ENCODE data around the gene PRDM15. TPM values are rescaled to one million over a fixed set of nuclear protein-coding genes. Genes with fewer than 3 reads are reported as not detected.
A peak's percentile ranks its signal among the peaks of the same experiment; 100 is the strongest.

Gene PRDM15
- total and polyA plus RNA-seq, 8 donors, result 6.2 to 10.0 (median 7.3) TPM

DNA sequence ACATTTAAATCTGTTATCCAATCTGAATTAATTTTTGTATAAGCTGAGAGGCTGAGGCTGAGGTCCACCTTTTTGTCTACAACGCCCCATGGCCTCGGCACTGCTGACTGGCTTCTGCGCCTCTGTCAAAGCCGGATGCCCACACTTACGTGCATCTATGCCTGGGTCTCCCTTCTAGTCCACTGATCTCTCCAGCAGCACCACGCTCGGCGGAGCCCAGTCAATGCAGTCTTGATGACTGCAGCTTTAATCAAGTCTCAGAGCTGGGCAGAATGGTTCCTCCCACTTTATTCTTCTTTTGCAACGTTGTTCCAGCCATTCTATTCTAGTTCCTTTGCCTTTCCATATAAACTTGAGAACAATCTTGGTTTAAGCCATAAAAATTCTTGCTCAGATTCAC lies 9.4 kb downstream of the PRDM15 start:
- DNase-seq (no peak), ATAC-seq (no peak)
- TF ChIP-seq, protein P1, sequence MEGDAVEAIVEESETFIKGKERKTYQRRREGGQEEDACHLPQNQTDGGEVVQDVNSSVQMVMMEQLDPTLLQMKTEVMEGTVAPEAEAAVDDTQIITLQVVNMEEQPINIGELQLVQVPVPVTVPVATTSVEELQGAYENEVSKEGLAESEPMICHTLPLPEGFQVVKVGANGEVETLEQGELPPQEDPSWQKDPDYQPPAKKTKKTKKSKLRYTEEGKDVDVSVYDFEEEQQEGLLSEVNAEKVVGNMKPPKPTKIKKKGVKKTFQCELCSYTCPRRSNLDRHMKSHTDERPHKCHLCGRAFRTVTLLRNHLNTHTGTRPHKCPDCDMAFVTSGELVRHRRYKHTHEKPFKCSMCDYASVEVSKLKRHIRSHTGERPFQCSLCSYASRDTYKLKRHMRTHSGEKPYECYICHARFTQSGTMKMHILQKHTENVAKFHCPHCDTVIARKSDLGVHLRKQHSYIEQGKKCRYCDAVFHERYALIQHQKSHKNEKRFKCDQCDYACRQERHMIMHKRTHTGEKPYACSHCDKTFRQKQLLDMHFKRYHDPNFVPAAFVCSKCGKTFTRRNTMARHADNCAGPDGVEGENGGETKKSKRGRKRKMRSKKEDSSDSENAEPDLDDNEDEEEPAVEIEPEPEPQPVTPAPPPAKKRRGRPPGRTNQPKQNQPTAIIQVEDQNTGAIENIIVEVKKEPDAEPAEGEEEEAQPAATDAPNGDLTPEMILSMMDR (IDR thresholded peaks at IDR 0.05), result no peak
- no peaks in the 10 kb centered on the region for H3K36me3 ChIP-seq
- no peaks in the 10 kb centered on the region for H3K27me3 ChIP-seq
- H3K27ac ChIP-seq, result no peak overlapping the region
- H3K9me3 ChIP-seq, result no peaks in the 10 kb centered on the region
- no peaks in the 10 kb centered on the region for H3K4me1 ChIP-seq
- intact Hi-C loops (cut with DNase I), result no loop called here
- H3K4me3 ChIP-seq, result no peak overlapping the region

DNA sequence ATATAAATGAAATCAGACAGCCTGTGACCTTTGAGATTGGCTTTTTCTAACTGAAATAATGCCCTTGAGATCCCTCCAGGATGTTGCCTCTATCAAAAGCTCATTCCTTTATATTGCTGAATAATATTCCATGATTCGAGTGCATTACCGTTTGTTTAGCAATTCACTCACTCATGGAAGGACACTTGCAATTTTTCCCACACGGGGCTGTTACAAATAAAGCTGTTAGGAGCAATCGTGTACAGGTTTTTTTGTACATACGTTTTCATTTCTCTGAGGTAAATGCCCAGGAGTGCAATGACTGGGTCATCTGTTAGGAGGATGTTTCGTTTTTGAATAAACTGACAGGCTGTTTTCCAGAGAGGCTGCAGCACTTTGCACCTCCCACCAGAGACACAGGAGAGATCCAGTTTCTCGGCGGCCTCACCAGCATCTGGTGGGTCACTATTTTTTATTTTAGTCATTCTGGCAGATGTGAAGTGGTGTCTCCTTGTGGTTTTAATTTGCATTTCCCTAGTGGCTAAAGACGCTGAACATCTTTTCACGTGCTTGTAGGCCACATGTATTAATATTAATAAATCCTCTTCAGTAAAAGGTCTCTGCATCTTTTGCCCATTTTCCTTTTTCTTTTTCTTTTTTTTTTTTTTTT lies 11.0 kb downstream of the PRDM15 start:
- intact Hi-C loops (cut with DNase I), result no loop called here
- TF ChIP-seq, protein P1 (IDR thresholded peaks at IDR 0.05), result no peak

DNA sequence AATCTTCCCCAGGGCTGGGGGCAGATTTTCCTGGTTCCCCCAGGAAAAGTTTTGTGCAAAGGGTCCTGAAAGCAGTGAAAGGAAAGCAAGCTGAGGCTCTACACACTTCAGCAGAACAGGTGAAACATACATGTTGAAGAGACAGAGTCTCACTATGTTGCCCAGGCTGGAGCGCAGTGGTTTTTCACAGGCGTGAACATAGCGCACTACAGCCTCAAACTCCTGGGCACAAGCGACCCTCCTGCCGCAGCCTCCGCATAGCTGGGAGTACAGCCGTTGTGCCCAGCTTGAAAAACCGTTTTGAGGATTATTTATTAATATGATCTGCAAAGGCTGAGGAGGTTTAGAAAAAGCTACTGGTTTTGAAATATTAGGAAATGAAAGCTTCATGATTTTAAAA lies 11.8 kb downstream of the PRDM15 start:
- no peak for ATAC-seq
- H3K4me1 ChIP-seq, result peaks cover 0 to 5% of the 10 kb centered on the region in 2 donors
- TF ChIP-seq, protein P1 (IDR thresholded peaks at IDR 0.05), result no peak
- DNase-seq, result no peak
- H3K36me3 ChIP-seq, result no peaks in the 10 kb centered on the region
- H3K4me3 ChIP-seq, result no peak overlapping the region
- H3K27me3 ChIP-seq, result no peaks in the 10 kb centered on the region
- intact Hi-C loops (cut with DNase I), result no loop called here
- H3K27ac ChIP-seq, result no peak overlapping the region
- H3K9me3 ChIP-seq, result no peaks in the 10 kb centered on the region

More for the DNA sequence above, 11.0 kb downstream of the PRDM15 start:
- Histone ChIP-seq H3K9me3 (no peaks in the 10 kb centered on the region), H3K4me1 (peaks cover 0 to 2% of the 10 kb centered on the region in 2 donors), H3K27me3 (no peaks in the 10 kb centered on the region), H3K27ac (no peak overlapping the region), H3K4me3 (no peak overlapping the region), H3K36me3 (no peaks in the 10 kb centered on the region)
- DNase-seq (no peak), ATAC-seq (no peak)

DNA sequence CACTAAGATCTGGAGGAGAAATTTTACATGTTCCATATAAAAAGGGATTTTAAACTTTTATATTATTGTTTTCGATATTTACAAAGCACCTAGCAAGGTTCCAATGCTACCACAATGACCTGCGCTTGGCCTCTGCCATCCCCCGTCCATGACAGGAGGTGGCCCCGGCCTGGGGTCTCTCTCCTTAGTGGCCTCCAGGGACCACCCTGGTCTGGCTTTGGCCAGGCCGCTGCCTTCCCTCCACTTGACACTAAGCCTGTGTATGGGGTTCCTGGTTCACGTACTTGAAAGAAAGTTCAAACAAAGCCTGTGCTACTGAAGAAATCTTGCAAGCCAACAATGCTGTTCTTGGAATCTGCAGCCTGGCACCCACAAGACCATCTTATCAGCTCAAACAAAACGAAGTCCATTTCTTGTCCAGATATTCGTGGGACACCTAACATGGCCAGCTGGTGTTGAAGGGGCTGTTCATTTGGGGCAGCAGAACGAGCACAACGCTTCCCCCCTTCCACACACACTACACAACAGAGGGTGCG lies 12.8 kb downstream of the PRDM15 start:
- ATAC-seq (peak; percentile 66), DNase-seq (no peak)
- Histone ChIP-seq H3K27me3 (no peaks in the 10 kb centered on the region), H3K9me3 (no peaks in the 10 kb centered on the region), H3K36me3 (no peaks in the 10 kb centered on the region), H3K27ac (no peak overlapping the region), H3K4me1 (peaks cover 0 to 5% of the 10 kb centered on the region in 2 donors), H3K4me3 (no peak overlapping the region)
- intact Hi-C loops (cut with DNase I), result no loop called here
- TF ChIP-seq, protein P1 (IDR thresholded peaks at IDR 0.05), result no peak

DNA sequence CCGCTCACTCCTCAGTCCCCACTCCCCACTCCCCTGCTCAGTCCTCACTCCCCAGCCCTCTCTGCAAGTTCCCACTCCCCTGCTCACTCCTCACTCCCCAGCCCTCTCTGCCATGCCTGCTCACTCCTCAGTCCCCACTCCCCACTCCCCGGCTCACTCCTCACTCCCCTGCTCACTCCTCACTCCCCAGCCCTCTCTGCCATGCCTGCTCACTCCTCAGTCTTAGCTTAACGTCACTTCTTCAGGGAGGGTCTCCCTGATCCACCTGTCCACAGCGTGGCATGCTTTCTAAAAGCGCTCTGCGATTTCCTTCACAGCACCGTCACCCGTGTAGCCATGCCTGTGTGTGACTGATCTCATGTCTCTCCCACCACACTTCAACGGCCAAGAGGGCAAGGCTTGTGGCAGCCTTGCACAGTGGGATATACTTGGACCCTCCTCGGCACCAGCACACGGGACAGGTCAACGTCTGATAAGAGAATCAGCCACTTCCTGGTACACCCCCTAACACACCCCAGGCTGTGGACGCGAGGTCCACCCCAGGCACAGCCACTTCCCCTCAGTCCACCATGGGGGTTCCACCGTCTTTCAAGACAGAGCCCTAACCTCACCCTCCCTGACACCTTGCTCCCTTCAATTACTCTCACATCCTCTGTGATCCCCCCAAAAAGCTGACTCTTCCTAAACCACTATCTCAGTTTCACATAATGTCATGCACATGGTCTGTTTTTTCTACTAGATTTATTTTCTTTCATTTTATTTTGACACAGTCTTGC lies 14.0 kb downstream of the PRDM15 start:
- intact Hi-C loops (cut with DNase I), result no loop called here
- ATAC-seq, result peak; percentile 14
- no peak overlapping the region for H3K27ac ChIP-seq
- TF ChIP-seq, protein P1 (IDR thresholded peaks at IDR 0.05), result no peak
- no peaks in the 10 kb centered on the region for H3K9me3 ChIP-seq
- H3K4me3 ChIP-seq, result no peak overlapping the region
- H3K27me3 ChIP-seq, result no peaks in the 10 kb centered on the region
- peaks cover 0 to 5% of the 10 kb centered on the region in 2 donors for H3K4me1 ChIP-seq
- H3K36me3 ChIP-seq, result no peaks in the 10 kb centered on the region
- no peak for DNase-seq

Data from left lung (tissue), 10 donors.